ENCODE results near the gene TNS4. TPM values are rescaled to one million over a fixed set of nuclear protein-coding genes. Genes with fewer than 3 reads are reported as not detected.

Gene TNS4
- total and polyA plus RNA-seq, 8 donors: 0.18 to 23.2 (median 0.76) TPM; not detected in 2

DNA sequence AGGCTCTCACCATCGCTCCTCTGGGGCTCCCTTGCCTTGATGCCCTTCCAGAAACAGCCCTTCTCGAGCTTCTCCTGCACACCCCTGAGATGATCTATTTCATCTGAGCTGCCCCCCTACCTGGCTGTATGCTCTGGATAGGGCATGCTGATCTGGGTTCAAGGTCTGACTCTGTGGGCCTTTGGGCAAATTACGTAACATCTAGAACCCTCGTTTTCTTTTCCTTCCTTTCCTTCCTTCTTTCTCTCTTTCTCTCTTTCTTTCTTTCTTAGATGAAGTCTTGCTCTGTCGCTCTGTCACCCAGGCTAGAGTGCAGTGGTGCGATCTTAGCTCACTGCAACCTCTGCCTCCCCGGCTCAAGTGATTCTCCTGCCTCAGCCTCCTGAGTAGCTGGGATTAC is 20.3 kb downstream of the TNS4 start:
- no peak for DNase-seq
- Histone ChIP-seq H3K27me3 (no peaks in the 10 kb centered on the region), H3K4me3 (no peak overlapping the region), H3K36me3 (no peaks in the 10 kb centered on the region), H3K27ac (no peak overlapping the region), H3K4me1 (peaks cover 0 to 24% (median 10%) of the 10 kb centered on the region in 4 donors), H3K9me3 (no peaks in the 10 kb centered on the region)
- TF ChIP-seq POLR2AphosphoS5 (IDR thresholded peaks at IDR 0.05) (no peak), POLR2A (IDR thresholded peaks at IDR 0.05) (no peak), EP300 (IDR thresholded peaks at IDR 0.05) (no peak)
- TF ChIP-seq, protein P1, sequence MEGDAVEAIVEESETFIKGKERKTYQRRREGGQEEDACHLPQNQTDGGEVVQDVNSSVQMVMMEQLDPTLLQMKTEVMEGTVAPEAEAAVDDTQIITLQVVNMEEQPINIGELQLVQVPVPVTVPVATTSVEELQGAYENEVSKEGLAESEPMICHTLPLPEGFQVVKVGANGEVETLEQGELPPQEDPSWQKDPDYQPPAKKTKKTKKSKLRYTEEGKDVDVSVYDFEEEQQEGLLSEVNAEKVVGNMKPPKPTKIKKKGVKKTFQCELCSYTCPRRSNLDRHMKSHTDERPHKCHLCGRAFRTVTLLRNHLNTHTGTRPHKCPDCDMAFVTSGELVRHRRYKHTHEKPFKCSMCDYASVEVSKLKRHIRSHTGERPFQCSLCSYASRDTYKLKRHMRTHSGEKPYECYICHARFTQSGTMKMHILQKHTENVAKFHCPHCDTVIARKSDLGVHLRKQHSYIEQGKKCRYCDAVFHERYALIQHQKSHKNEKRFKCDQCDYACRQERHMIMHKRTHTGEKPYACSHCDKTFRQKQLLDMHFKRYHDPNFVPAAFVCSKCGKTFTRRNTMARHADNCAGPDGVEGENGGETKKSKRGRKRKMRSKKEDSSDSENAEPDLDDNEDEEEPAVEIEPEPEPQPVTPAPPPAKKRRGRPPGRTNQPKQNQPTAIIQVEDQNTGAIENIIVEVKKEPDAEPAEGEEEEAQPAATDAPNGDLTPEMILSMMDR (IDR thresholded peaks at IDR 0.05): no peak
- 80 to 89% (median 87%) methylated on average over 7 of the region's 7 CpGs for WGBS, 5 donors
- intact Hi-C loops (cut with DNase I; ENCODE audit: low total_unique reads): no loop called here

DNA sequence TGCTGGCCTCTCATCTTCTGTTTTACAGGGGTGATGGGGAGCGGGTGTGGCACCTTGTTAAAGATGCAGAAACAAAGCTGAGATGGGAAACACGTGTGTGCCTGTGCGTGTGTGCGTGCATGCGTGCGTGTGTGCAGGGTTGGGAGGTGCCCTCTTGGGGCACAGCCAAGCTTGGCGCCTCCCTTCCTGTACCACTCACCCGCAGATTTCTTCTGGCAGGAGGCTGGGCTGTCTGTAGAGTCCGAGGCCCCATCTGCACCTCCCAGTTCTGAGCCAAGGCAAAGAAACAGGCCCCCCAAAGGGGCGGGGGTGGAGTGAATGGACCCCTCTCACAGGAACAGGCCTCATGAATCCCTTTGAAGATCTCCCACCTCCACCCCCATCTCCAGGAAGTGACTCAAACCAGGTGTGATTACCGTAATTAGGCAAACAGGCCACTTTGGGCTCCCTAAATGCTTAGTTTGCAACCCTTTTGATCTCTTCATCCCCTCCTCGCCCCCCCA is 20.9 kb downstream of the TNS4 start:
- no peak overlapping the region for H3K4me3 ChIP-seq
- TF ChIP-seq, protein P1 (IDR thresholded peaks at IDR 0.05): no peak
- no peak for TF ChIP-seq EP300 (IDR thresholded peaks at IDR 0.05)
- TF ChIP-seq POLR2AphosphoS5 (IDR thresholded peaks at IDR 0.05): peak in 1 of 3 donors; percentile 11
- TF ChIP-seq POLR2A (IDR thresholded peaks at IDR 0.05): no peak
- no peaks in the 10 kb centered on the region for H3K36me3 ChIP-seq
- 28 to 48% (median 46%) methylated on average over 12 of the region's 12 CpGs for WGBS, 5 donors
- intact Hi-C loops (cut with DNase I; ENCODE audit: low total_unique reads): no loop called here
- no peaks in the 10 kb centered on the region for H3K27me3 ChIP-seq
- H3K9me3 ChIP-seq: no peaks in the 10 kb centered on the region
- peaks cover 0 to 25% (median 15%) of the 10 kb centered on the region in 4 donors for H3K4me1 ChIP-seq
- DNase-seq: peak; percentile 30 to 81
- no peak overlapping the region for H3K27ac ChIP-seq

DNA sequence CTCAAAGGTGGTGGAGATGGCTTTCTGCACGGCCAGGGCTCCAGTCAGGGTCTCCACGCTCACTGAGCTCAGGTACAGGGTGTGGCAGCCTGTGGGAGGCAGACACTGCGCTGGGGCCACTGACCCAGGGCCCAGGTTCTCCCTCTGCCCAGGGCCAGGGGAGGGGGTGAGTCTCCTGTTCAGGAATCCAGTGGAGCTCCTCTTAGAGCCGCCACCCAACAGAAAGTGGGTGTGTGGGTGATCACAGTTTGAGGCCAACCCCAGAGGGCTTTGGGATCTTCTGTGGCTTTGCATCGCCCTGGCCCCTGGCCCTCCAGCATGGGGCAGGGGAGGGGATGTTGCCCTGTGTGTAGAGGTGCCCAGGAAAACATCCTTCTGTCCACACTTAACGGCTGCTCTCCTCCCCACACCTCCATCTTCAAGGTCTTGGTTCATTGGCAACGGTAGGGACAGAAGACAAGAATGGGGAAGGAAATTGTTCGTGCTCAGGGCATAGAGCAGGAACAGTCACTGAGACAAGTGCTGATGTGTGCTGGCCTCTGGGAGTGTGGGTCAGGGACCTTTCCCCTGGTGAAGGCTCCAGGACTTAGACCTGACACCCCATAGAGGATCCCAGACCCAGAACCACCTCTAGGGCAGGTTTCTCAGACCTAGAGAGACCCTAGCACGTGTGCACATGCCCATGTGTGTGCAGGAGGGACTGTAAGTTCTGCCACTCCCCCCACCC is 21.5 kb downstream of the TNS4 start:
- Histone ChIP-seq H3K27ac (no peak overlapping the region), H3K27me3 (no peaks in the 10 kb centered on the region), H3K4me1 (peaks cover 0 to 28% (median 21%) of the 10 kb centered on the region in 4 donors), H3K9me3 (no peaks in the 10 kb centered on the region), H3K36me3 (no peaks in the 10 kb centered on the region), H3K4me3 (no peak overlapping the region)
- WGBS, 5 donors: 71 to 86% (median 75%) methylated on average over 5 to 9 of the region's 9 CpGs
- TF ChIP-seq POLR2A (IDR thresholded peaks at IDR 0.05) (no peak), POLR2AphosphoS5 (IDR thresholded peaks at IDR 0.05) (no peak), EP300 (IDR thresholded peaks at IDR 0.05) (no peak)
- TF ChIP-seq, protein P1 (IDR thresholded peaks at IDR 0.05): no peak
- intact Hi-C loops (cut with DNase I; ENCODE audit: low total_unique reads): no loop called here
- DNase-seq: no peak

DNA sequence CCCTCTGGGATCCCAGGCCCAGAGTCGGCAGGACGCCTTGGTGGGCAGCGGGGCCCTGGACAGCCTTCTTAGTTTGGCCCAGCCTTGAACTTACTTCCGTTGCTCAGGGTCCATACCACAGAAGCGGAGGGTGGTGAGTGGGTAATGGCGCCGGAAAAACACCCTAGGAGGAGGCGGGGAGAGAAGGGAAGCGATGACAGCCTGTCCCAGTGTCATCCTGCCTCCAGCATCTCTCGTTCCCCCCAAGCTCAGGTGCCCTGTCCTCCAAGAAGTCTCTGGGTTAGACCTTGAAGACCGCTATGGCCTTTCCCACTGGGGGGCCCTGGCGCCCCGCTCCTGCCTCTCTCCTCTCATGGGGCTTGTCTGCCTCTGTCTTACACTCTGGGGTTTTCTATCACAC is 22.9 kb downstream of the TNS4 start:
- TF ChIP-seq EP300 (IDR thresholded peaks at IDR 0.05): no peak
- TF ChIP-seq POLR2AphosphoS5 (IDR thresholded peaks at IDR 0.05): no peak
- TF ChIP-seq POLR2A (IDR thresholded peaks at IDR 0.05): no peak
- TF ChIP-seq, protein P1 (IDR thresholded peaks at IDR 0.05): no peak
- no peak for DNase-seq
- Histone ChIP-seq H3K9me3 (no peaks in the 10 kb centered on the region), H3K27ac (no peak overlapping the region), H3K36me3 (no peaks in the 10 kb centered on the region), H3K27me3 (no peaks in the 10 kb centered on the region), H3K4me3 (no peak overlapping the region), H3K4me1 (peaks cover 3 to 42% (median 27%) of the 10 kb centered on the region in 4 donors)
- WGBS, 5 donors: 86 to 96% (median 93%) methylated on average over 13 of the region's 13 CpGs
- intact Hi-C loops (cut with DNase I; ENCODE audit: low total_unique reads): no loop called here

Data from stomach (tissue), 9 donors.